Stimulated activated CD8-positive, alpha-beta memory T cell treated with anti-CD3 and anti-CD28 coated beads, Interleukin-15, amount 100 ng/mL, for 4 hours (primary cell): ENCODE results near the gene MAD1L1.

Source experiments
- DNase-seq, 2 donors: peaks; one replicate each; pipeline ENCODE4 v3.0.0-alpha.2; 2020; ENCODE audit warnings: low read depth in 2 of 2

Gene MAD1L1

DNA sequence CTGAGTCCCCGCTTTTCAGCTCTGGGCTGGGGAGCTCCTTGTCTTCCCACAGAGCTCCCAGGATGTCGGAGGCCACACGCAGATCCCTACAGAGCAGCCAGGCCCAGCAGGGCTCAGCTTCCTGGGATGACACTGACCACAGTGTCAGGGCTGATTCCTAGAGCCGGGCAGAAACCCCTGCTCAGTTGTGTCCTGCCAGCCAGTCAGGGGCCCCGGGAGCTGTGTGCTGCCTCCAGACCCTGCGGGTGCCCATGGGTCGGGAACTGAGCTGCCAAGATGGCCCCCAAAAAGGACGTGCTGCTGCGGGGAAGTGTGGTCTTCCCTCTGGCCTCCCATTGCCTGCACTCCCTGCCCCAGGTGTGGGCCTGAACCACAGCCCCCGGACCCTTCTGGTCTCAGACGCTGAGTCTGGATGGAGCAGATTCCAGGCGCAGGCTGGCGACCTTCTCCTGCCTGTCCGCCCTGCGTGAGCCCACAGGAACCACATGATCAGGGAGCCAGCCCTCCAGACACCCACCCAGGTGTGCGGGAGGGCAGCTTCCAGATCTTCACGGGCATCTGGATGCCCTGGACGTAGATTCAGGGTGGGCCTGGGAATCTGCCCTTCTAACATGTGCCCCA is 217.4 kb downstream of the MAD1L1 start:
- no peak for DNase-seq

DNA sequence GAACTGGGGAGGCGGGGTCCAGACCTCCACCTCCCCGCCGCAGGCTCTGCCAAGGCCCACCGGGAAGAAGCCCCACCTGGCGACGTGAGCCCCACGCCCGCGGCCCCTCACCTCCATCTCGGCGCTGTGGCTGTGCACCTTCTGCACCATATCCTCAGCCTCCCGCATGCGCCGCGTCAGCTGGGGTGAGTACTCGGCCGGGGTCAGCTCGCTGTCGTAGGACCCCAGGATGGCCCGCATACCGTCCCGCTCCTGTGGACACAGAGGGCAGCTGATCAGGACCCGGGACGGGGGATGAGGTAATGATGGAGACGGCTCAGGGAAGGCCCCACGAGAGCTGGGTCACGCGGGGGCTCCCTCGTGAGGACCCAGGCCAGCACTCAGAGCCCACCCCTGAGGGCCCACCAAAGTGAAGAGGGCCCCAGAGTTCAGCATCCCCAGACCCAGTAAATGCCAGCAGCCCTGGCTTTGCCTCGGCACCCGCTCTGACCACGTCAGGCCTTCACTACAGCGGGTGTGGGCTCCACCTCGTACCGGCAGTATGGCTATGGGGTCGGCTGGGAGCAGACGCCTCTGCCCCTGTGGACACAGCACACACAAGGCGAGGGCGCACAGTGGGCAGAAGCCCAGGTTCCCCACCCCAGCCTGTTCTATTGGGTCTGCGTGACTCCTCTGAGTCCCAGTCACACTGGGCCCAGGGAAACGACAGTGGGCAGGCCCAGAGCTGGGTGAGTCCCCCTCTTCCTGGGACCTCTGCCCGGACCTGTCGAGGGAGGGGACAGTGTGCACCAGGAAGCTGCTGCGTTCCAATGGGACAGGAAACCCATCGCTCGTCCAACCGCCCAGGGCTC is 218.1 kb downstream of the MAD1L1 start:
- DNase-seq: no peak

DNA sequence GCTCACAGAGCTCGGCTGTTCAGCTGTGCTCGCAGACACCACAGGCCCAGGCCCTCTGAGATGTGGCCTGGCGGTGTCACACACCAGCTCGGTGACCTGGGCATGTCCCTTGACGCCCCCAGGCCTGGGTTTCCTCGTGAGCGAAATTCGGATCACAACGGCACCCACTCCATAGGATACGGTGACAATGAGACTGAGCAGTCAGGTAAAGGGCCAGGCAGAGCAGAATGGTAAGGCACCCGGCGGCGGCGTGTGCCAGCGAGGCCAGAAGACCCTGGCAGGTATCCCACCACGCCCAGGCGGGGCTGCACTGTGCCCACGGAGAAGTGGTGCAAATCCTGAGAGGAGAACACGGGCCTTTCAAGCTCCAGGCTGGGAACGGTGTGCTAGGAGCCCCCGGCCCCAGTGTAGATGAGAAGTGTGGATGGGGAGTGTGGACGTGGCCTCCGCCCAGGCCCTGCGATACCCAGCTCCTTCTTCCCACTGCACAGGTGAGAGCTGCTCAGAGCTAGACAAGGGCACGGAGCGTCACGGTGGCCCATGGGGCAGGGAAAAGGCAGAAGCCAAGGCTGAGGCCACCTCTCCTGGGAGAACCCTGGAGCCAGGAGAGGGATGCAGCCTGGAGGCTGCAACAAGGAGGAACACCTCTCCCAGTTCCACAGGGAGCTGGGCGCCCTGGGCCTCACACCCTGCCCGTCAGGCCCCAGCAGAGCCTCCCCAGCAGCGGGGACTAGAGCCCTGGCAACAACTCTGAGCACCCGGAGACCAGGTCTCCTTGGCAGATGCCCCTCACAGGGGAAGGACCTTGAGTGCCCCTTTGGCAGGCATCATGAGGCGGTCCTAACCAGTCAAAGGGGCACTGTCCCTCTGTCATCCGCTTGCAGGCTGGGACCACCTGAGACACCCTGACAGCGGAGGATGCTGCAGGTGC is 219.1 kb downstream of the MAD1L1 start:
- no peak for DNase-seq

DNA sequence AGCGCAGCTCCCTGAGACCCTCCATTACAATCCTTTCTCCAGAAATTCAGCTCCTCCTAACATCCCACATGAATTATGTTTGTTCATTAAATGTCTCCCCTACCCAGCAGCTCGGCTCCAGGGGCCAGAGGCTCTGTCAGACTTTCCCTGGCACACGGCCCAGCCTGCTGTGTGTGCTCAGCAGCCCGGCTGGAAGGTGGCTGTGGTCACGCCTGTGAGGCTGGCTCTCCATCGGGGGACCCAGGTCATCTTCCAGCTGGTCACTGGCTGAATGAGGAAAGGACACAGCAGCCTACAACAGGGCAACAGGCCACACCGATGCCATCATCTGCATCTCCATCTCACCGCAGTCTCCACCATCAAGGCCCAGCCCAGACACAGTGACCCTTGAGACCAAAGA is 219.8 kb downstream of the MAD1L1 start:
- DNase-seq: no peak

DNA sequence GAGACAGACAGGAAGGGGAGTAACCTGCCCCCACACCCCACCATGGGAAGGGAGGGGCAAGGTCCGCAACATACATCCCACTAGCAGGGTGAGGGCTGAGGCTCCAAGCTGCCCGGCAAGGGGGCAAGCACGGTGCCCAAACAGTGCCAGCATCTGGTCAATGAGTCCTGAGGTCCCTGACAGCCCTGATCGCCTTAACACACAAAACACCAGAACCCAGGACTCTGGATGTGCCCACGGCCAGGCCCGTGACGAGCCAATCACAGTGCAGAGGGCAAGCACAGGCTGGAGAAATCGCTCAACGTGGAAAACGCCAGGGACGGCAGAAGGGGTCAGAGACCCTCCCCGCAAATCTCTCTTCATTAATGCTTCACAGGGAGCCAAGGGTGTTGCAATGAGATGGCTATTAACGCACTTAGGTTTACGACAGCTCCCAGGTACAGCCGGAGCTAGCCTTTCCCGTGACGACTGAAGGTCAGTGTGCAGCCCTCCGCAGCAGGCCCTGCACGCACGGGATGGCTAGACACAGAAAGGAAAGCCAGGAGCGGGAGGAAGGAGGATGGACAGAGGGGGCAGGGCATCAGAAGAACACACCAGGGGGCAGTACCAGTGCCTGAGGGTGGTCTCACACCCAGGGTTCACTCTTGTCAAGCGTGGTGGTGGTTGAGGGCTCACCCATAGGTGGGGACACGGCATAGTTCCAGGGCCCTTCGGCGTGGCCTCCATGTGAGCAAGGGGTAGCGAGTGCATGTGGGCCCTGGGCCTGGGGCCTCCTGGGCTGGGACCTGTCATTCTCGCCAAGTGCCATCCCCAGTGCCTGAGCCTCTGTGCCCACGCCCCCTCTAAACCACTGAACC is 220.5 kb downstream of the MAD1L1 start:
- no peak for DNase-seq

DNA sequence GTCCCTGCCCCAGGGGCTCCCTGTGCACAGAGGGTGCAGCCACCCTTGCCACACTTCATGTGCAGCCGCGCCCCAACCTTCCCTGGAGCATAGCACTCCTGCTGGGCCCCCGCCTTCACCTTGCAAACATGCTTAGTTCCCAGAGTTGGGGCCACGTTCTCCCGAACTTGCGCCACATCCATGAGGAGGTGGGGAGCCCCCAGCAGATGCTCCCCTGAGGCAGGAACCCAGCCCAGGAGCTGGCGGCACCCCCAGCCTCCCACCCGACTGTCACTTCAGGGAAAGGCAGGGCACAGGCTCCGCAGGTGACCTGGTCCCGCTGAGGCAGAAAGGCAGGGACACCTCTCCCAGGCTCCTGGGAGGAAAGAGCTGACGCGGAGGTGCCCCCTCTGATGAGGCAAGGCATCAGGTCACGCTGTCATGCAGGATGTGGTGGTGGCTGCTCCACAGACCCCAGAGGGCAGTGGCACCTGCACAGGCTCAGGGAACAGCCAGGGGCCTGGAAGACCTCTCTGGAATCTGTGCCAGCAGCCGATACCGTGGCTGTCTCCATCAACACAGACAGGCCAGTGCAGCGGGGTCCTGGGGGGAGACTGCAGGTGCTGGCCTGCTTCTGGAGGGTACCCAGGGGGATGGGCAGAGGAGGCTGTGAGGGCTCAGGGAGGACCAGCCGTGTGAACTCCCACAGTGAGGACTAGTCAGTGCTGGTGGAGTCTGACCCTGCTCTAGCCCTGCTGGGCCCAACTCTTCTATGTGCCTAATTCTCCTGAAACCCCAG is 221.3 kb downstream of the MAD1L1 start:
- DNase-seq: no peak

DNA sequence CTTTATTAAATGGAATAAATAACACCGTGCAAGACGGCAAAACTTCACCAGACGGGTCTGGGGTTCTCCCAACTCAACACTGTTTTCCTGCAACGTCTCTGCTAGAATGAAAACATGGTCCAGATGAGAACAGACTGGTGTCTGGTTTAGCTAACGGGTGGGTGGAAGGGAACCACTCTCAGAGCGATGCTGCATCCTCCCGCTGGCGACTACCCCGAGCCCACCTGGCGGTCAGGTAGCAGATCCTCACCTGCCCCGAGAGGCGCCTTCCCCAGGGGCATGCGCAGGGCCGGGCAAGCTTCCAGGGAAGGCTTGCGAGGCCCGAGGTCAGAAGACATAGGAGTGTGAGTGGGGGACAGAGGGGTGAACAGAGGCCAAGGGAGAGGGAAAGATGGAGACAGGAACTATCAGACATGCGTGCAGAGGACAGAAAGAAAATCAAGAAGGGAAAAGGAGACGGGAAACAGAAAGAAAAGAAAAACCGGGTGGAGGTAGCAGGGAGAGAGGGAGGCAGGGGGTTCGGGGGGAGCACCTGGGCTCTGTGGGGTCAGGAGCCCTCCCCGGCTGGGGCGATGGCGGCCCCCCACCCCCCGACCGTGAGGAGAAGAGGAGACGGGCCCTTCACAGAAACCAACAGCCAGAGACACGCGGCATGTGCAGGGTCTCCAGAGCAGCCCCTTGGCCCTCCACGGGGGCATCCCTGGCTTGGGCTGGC is 222.0 kb downstream of the MAD1L1 start:
- DNase-seq: no peak

DNA sequence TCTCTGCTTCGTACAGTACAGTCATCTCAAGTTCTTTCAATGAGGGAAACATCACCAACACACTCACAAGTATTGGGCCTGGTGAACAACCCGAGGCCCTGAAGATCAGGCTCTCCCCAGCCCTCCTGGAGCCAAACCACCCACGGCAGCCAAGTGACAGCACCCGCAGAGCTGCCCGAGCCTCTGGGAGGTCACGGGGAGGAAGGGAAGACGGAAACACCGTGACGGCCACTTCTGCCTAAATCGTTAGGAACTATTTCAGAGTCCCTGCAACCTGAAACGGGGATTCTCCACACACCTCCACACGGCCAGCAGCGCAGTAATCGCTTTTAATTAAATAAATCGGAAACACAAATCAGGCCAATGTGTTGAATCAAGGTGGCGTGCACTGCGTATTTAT is 222.6 kb downstream of the MAD1L1 start:
- no peak for DNase-seq

DNA sequence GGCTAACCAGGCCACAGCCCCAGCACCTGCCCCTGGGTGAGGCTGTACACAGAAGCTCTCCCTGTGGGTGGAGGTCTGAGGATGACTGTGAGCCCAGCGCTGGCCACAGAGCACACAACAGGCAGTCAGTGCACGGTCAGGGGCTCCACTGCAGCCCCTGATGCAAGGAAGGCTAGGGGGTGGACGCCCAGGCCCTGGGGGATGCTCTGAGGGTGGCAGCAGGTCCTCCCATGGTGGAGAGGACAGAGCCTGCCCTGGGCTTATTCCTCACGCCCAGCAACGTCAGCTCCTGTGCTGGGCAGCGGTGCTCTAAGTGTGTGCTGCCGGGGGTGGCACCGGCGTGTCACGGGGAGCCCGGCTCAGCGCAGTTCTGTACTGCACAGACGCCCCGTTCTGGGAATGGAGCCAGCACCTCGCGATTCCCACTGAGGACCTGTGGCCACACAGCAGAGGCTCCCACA is 223.2 kb downstream of the MAD1L1 start:
- no peak for DNase-seq

DNA sequence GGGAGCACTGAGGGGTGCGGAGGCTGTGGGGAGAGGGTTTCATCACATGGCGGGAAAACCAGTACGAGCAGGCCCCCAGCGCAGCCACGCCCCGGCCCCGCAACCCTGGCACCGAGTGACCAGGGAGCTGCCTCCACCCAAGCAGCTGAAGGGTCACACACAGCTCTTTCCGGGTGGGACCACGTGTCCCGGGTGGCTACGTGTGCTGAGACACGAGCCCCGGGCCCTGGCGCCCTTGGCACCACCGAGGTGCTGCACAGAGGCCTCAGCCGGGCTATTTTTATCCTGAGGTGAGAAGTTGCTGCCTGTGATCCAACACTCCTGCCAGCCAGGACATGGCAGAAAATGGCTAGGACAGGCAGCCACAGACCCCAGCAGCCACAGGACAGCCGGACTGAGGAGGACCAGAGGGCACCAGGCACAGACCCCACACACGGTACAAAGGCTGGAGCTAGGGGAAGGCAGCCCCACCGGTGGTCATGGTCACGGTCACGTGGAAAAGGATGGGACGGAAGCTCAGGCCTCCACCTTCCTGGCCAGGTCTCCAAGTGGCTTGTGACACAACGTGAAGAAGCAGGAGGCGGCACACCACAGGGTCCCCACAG is 223.7 kb downstream of the MAD1L1 start:
- DNase-seq: no peak

DNA sequence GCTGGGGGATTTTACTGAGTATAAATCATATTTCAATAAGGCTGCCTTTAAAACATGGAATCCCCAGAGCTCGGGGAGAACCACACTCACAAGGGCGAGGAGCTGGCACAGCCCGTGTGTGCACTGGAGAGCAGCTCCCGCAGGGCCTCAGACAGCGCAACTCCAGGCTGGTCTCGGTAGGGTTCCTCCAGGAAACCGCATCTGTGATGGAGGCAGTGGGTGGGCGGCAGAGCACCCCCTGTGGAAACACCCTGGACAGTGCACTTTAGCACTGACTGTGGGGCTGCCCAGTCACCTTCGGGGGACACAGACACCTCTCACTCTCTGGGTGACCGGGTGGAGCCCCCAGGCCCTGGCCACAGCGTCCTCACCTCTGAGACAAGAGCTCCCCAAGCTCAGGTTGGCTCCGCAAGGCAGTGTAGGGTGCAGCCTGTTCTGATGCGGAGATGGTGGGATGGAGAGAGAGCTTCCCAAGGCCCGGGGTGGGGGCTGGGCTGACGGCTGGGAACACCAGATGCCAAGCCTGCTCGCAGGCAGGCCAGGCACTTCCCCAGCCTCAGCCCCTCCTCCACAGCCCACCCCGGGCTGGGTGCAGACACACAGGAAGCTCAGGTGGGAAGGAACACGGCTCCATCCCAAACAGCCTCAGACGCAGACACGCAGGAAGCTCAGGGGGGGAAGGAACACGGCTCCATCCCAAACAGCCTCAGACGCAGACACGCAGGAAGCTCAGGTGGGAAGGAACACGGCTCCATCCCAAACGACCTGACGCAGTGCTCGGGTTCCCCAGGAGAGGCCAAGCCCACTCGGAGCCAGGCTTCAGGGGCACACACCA is 224.4 kb downstream of the MAD1L1 start:
- DNase-seq: no peak

DNA sequence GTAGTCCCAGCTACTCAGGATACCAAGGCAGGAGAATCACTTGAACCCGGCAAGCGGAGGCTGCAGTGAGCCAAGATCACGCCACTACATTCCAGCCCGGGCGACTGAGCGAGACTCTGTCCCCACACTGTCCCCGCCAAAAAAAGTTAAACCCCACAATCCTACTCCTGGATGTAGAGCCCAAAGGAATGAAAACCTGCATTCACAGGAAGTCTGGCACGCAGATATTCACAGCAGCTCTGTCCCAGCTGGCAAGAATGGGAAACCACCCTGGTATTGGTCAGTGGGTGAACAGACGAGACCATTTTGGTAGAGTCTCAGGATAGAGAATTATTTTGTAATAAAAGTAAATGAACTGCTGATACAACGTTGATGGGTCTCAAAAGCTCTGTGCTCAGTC is 225.2 kb downstream of the MAD1L1 start:
- DNase-seq: no peak

DNA sequence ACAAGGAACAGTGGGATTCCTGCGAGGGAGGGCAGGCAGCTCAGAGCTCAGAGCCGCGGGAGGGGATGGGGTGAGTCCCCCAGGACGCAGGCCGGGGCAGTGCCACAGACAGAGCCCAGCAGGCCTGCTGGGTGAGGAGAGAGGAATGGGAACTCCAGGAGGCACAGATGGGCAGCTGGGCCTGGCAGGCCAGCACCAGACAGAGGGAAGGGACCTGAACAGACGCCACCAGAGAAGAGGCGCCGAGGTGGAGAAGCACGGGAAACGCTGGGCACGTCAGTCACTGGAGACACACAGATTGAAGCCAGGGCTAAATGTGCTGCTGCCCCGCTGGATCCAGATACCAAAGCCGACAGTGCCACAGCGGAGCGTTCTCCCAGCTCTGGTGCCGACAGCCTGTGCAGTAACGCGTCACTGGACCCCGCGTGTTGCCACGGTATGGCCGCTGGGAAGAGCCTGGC is 225.8 kb downstream of the MAD1L1 start:
- DNase-seq: no peak

DNA sequence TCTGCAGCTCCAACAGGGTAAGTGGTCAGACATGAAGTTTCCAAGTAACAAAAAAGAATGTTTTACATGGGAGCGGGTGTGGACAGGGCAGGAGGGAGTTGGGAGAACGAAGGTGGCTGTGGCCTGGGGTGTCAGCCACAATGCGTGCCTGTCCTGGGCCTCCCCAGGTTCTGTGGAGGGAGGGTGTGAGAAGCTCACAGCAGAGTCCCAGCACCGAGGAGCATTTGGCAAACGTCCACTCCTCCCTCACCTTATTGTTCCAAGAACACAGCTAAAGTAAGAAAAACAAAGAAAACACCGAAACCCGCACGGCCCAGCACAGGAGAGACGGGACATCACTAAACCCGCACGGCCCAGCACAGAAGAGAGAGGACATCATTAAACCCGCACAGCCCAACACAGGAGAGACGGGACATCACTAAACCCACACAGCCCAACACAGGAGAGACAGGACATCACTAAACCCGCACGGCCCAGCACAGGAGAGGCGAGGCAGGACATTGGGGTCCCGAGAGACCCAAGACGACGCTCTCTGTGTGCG is 226.4 kb downstream of the MAD1L1 start:
- no peak for DNase-seq

DNA sequence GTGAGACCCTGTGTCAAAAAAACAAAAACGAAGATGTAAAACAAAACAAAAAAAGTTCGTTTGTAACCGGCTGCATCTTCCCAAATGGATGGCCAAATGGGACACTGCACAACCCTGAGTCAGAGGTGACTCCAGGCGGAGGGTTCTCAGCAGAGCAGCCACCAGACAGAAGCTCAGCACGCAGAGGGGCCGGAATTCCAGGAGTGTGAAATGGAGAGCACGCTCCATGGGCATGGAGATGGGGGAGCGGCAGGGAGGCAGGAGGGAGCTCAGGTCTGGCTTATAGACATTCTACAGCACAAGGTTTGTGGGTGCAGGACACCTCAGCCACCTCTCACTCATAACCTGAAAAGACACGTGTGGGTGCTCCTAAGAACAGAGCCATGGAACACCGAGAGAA is 227.0 kb downstream of the MAD1L1 start:
- no peak for DNase-seq

DNA sequence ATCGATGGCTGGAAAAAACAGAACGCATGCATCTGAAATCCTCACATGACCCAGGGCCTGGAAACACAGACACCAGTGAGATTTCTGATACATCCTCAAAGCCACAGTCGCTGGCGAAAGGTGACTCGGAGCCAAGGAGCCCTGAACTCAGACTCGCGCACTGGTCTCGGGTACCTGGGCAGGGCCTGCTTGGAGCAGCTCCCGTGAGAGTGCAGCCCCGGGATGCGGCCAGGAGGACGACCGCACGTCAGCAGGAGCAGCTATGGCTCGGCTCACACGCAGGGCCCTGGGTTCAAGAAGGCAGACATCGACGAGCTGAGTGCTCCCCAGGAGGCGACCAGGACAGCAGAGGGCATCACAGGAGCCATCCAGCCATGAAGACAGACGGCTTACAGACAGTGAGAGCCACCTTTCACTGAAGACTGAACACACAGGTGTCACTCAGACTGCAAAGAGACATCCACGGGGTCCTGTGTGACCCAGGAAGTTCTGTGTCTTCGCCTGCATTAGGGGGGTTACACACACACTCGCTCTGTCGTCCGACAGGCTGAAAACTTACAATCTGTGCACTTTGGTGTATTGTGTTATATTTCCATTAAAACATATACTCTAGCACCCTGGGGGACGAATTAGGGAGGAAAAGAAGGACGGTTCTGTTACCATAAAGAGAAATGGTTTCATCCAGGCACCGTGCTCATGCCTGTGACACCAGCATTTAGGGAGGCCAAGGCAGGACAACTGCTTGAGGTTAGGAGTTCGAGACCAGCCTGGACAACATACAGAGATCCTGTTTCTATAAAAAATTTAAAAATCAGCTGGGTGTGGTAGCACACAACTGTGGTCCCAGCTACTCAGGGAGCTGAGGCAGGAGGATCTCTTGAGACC is 227.7 kb downstream of the MAD1L1 start:
- DNase-seq: no peak
